NOMO-1 treated with dmso at 0.1 percent for 144 hours (cell line): ENCODE measurements around the gene ZNF711.
"Not testable (repeated sequence)": the region's sequence is repeated elsewhere in the genome, so short reads cannot be mapped to it uniquely, and the experiment has no call there.

ENCODE experiments used
- DNase-seq: peaks from one replicate; lab custom pipeline; 2025; ENCODE audit not compliant: unreplicated experiment; lab: John Stamatoyannopoulos, UW

The ZNF711 gene

DNA sequence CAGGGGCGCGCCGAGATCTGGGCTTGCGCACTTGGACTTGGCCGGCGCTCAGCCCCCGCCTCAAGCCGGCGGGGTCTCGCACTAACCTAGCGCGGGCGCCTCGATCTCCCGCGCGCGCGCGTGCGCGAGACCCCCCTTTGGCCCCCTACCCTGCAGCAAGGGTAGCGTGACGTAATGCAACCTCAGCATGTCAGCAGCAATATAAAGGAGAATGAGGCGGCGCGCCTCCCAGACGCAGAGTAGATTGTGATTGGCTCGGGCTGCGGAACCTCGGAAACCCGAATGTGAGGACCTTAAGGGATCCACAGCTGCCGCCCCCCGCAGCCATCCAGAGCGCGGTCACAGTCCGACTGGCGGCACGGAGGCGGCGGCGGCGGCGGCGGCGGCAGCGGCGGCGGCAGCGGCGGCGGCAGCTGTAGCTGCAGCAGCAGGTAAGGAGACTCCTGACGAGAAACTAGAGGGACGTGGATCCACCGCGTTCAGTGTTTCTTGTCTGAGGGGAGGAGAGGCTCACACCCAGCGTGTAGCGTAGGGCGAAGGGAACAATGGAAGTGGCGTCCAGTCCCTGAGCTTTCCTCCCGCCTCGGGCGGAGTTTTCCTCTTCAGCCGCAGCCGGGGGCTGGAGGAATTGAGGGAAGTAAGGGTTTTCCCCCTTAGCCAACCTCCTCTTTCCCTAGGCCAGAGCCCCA lies at the start of gene ZNF711, which contains the start of gene SATL1:
Gene ZNF711 (plus strand): TSS at position 231 of the 689 bp plus-strand sequence. CDS start 3,582 bp downstream, outside the sequence.
Gene SATL1 (minus strand): TSS at position 19 of the 689 bp plus-strand sequence. CDS start 134,811 bp downstream, outside the sequence.
- DNase-seq: no peak

GRCh38 chrX:85196319-85196718 lies 47.5 kb upstream of the ZNF711 start:
- no peak for DNase-seq

DNA sequence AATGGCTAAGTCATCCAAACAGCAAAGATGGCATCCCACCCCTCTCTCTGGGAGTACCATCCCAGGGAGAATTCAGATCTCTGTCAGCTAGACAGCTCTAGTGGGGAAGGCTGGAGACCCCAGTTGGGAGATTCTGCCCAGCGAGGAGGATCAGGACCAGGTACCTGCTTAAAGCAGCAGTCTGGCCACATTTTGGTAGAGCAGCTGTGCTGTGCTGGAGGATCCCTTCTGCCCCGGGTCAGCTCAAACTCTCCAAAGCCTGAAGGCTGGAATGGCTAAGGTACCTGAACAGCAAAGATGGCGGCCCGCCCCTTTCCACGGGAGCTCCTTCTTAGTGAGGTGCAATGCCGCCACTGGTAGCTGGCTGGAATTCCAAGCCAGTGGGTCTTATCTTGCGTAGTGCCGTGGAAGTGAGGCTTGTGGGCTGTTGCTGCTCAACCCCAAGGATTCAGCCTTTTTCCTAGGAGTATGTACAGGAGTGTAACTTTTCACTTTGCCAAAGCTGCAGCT lies 40.3 kb upstream of the ZNF711 start:
- no peak for DNase-seq

DNA sequence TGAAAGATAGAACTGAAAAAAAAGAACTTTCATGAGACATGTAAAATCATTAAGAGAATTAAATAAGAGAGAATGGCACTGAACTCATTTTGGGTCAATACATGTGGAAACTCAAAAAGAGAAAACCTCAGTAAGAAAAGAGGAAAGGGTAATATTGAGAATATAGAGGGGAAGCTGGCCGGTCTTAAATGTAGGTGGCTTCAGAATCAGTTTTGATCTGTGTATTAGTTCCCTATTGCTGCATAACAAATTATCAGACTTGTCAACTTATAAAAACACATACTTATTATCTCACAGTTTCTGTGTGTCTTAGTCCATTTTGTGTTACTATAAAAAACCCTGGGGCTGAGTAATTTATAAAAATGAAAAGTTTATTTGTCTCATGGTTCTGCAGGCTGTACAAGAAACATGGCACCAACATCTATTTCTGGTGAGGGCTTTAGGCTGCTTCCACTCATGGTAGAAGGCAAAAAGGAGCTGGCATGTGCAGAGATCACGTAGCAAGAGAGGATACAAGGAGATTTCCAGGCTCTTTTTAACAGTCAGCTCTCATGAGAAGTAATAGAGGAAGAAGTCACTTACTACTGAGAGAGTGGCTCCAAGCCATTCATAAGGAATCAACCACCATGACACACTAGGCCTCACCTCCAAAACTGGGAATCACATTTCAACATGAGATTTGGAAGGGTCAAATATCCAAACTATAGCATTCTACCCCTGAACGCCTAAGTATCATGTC lies 29.8 kb upstream of the ZNF711 start:
- no peak for DNase-seq

DNA sequence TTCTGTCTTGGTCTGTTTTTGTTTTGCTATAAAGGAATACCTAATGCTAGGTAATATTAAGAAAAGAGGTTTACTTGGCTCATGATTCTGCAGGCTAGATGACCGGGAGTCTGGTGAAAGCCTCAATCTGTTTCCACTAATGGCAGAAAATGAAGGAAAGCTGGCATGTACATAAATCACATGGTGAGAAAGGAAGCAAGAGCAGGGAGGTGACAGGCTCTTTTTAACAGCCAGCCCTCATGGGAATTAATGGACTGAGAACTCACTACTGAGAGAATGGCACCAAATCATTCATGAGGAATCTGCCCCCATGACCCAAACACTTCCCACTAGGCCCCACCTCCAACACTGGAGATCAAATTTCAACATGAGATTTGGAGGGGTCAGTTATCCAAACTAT lies 27.8 kb upstream of the ZNF711 start:
- DNase-seq: no peak

- no peak for DNase-seq
These were observed 22.4 kb upstream of the ZNF711 start for GRCh38 chrX:85221361-85221760.

GRCh38 chrX:85223359-85223758 lies 20.4 kb upstream of the ZNF711 start:
- DNase-seq: no peak

- DNase-seq: no peak
These were observed 636 bp upstream of the ZNF711 start for GRCh38 chrX:85243155-85243554.

DNA sequence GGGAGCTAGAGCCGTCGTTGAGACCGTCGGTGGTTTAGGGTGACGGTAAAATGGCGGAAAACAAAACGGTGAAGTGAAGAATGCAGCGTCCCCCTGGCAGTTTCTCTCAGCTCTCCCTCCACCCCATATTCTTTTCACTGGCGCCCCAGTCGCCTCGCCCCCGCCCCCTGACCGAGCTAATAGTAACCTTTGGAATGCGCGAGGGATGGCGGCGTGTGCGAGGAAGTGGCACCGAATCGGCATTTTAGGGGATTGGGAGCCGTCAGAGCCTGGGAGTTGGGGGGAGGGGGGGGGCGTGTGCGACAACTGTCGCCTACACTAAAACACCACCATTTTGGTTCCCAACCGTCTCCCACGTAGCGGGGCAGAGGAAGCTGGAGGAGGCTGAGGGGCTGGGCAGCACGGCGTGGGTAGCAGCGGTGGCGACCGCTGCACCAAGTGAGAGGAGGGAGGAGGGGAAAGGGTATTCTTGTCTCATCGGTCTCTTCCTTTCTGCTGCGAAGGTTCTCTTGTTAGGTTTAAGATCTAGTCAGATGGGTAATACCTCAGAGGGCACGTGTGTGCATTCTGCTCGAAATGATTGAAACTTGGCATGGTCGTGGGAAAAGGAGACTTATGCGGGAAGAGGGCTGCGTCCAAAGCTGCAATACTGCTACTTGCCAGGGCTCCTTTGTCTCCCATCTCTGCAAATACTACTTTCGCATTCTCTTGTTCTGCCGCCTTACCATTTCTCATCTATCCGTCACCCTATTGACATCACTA lies 840 bp downstream of the ZNF711 start:
- no peak for DNase-seq

DNA sequence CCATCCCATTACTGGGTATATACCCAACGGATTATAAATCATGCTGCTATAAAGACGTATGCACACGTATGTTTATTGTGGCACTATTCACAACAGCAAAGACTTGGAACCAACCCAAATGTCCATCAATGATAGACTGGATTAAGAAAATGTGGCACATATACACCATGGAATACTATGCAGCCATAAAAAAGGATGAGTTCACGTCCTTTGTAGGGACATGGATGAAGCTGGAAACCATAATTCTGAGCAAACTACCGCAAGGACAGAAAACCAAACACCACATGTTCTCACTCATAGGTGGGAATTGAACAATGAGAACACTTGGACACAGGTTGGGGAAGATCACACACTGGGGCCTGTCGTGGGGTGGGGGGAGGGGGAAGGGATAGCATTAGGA lies 41.5 kb downstream of the ZNF711 start:
- DNase-seq: not testable (repeated sequence)

GRCh38 chrX:85288992-85289723 lies 45.4 kb downstream of the ZNF711 start:
- DNase-seq: no peak

- no peak for DNase-seq
These were observed 59.8 kb downstream of the ZNF711 start for GRCh38 chrX:85303544-85303943.

- DNase-seq: no peak
These were observed 65.9 kb downstream of the ZNF711 start for GRCh38 chrX:85309717-85310116.

DNA sequence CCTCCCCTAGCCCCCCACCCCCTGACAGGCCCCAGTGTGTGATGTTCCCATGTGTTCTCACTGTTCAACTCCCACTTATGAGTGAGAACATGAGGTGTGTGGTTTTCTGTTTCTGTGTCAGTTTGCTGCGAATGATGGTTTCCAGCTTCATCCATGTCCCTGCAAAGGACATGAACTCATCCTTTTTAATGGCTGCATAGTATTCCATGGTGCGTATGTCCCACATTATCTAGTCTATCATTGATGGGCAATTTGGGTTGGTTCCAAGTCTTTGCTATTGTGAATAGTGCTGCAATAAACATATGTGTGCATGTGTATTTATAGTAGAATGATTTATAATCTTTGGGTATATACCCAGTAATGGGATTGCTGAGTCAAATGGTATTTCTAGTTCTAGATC lies 67.6 kb downstream of the ZNF711 start:
- DNase-seq: not testable (repeated sequence)
